Body of pancreas (tissue), 4 donors: ENCODE data around the gene LTBP3.

Experiments
- CTCF ChIP-seq, 7 experiments: fragments of 450-650 bp in 4 of 7; fragments of 200-600 bp in 3 of 7; sonication (generic) in 3 of 7; IDR thresholded peaks; one replicate each; pipeline ENCODE4 v1.5.1; 2016 to 2019; ENCODE audit warnings: antibody characterized with exemption in 7 of 7
- POLR2A ChIP-seq, 3 donors: fragments of 450-650 bp; IDR thresholded peaks; one replicate each; pipeline ENCODE4 v1.6.1; 2016; ENCODE audit warnings: antibody characterized with exemption in 3 of 3, mild to moderate bottlenecking in 2 of 3

- TF ChIP-seq POLR2A (IDR thresholded peaks at IDR 0.05) (no peak), CTCF (IDR thresholded peaks at IDR 0.05) (no peak)
Observed at GRCh38 chr11:65578667-65579066, 20.5 kb upstream of the LTBP3 start.
